H1 (cell line): ENCODE measurements around the gene EMP2. TPM values are rescaled to one million over a fixed set of nuclear protein-coding genes. Genes with fewer than 3 reads are reported as not detected.

Source experiments
- CTCF ChIA-PET: fragments of 300-600 bp; sonication (Branson Sonifier 250); formaldehyde crosslinking; loops from one replicate; lab custom pipeline; 2021; ENCODE audit not compliant: partially characterized antibody; lab: Charles Lee
- POLR2A ChIA-PET: fragments of 300-600 bp; sonication (Branson Sonifier 250); formaldehyde crosslinking; loops from one replicate; lab custom pipeline; 2021; ENCODE audit warnings: inconsistent platforms; ENCODE audit not compliant: partially characterized antibody; lab: Charles Lee
- DNase-seq, 2 experiments: peaks; one replicate each; pipeline versions ENCODE4 v3.0.0 to v3.0.0-alpha.2; 2010 to 2022; ENCODE audit warnings: low spot score in 2 of 2, low read depth in 1 of 2, mixed read lengths in 1 of 2
- FAIRE-seq: peaks from 2 replicates; lab custom pipeline; 2011; peaks lifted over from hg19 to GRCh38; lab: Jason Lieb, UNC
- H2AFZ ChIP-seq: 2 replicates; pipeline ENCODE4 v1.8.1; 2012; ENCODE audit warnings: low read length, inconsistent platforms
- H2AK5ac ChIP-seq: 2 replicates; pipeline ENCODE4 v1.6.1; 2013; ENCODE audit warnings: low read depth, low read length
- H2BK120ac ChIP-seq: replicated peaks from 2 replicates; pipeline ENCODE3; 2013; ENCODE audit warnings: low read depth, low read length, inconsistent platforms
- H2BK12ac ChIP-seq: 2 replicates; pipeline ENCODE4 v1.6.1; 2013; ENCODE audit warnings: low read depth, low read length
- H2BK15ac ChIP-seq: 2 replicates; pipeline ENCODE4 v1.6.1; 2013; ENCODE audit warnings: low read length
- H2BK20ac ChIP-seq: 2 replicates; pipeline ENCODE4 v1.6.1; 2013; ENCODE audit warnings: low read length
- H2BK5ac ChIP-seq: 2 replicates; pipeline ENCODE4 v1.6.1; 2013; ENCODE audit warnings: low read depth, low read length
- H3K14ac ChIP-seq: 2 replicates; pipeline ENCODE4 v1.6.1; 2013; ENCODE audit warnings: inconsistent platforms; ENCODE audit not compliant: insufficient read length
- H3K18ac ChIP-seq: 2 replicates; pipeline ENCODE4 v1.6.1; 2013; ENCODE audit warnings: low read length; ENCODE audit errors: extremely low read depth
- H3K23ac ChIP-seq: 2 replicates; pipeline ENCODE4 v1.6.1; 2013; ENCODE audit warnings: inconsistent platforms; ENCODE audit not compliant: insufficient read length
- H3K23me2 ChIP-seq: 2 replicates; pipeline ENCODE4 v1.6.1; 2013; ENCODE audit warnings: low read depth, low read length
- H3K27ac ChIP-seq: 2 replicates; pipeline ENCODE4 v1.6.1; 2011; ENCODE audit warnings: low read depth, low read length, inconsistent platforms
- H3K27me3 ChIP-seq, 4 experiments: replicated peaks in 1 of 4; 1 replicate in 1 of 4; 2 replicates in 3 of 4; pipeline versions ENCODE4 v1.6.1 to v1.8.1; 2011 to 2013; ENCODE audit warnings: low read length in 3 of 4, mild to moderate bottlenecking in 3 of 4, inconsistent platforms in 2 of 4, mixed read lengths in 2 of 4, moderate library complexity in 1 of 4; ENCODE audit not compliant: control insufficient read depth in 3 of 4, insufficient read depth in 3 of 4; ENCODE audit errors: extremely low read depth in 1 of 4
- H3K36me3 ChIP-seq, 4 experiments: 2 replicates each; pipeline versions ENCODE4 v1.6.1 to v1.8.1; 2011 to 2013; ENCODE audit warnings: mild to moderate bottlenecking in 4 of 4, low read length in 3 of 4, moderate library complexity in 2 of 4, control low read depth in 1 of 4, inconsistent platforms in 1 of 4; ENCODE audit not compliant: insufficient read depth in 4 of 4, control insufficient read depth in 2 of 4
- H3K4ac ChIP-seq: replicated peaks from 2 replicates; pipeline ENCODE3; 2013; ENCODE audit warnings: low read length, low read depth, mixed read lengths, inconsistent platforms; ENCODE audit not compliant: insufficient read length
- H3K4me1 ChIP-seq, 4 experiments: replicated peaks in 1 of 4; 1 replicate in 1 of 4; 2 replicates in 3 of 4; pipeline versions ENCODE4 v1.6.1 to v1.8.1; 2011 to 2013; ENCODE audit warnings: low read length in 3 of 4, inconsistent platforms in 2 of 4, mixed read lengths in 1 of 4; ENCODE audit not compliant: insufficient read depth in 4 of 4, control insufficient read depth in 3 of 4
- H3K4me2 ChIP-seq, 2 experiments: 2 replicates each; pipeline versions ENCODE4 v1.6.1 to v1.8.1; 2011 to 2013; ENCODE audit warnings: low read depth in 2 of 2, low read length in 2 of 2, control low read depth in 1 of 2, inconsistent platforms in 1 of 2, mild to moderate bottlenecking in 1 of 2; ENCODE audit not compliant: insufficient read depth in 1 of 2
- H3K4me3 ChIP-seq, 4 experiments: fragments of 200-600, 300-600 bp in 1 of 4; sonication (generic), shearing (Covaris generic), sonication (Bioruptor Twin) in 1 of 4; 2 replicates each; pipeline versions ENCODE4 v1.5.1 to v1.8.1; 2011 to 2016; ENCODE audit warnings: low read length in 4 of 4, low read depth in 3 of 4, control low read depth in 2 of 4, inconsistent platforms in 2 of 4, mild to moderate bottlenecking in 2 of 4, mixed read lengths in 1 of 4, moderate library complexity in 1 of 4; ENCODE audit not compliant: insufficient read depth in 2 of 4; ENCODE audit errors: extremely low read depth in 1 of 4
- H3K56ac ChIP-seq: replicated peaks from 2 replicates; pipeline ENCODE3; 2013; ENCODE audit warnings: low read depth, mild to moderate bottlenecking, mixed read lengths, low read length, inconsistent platforms; ENCODE audit not compliant: insufficient read length
- H3K79me1 ChIP-seq: 2 replicates; pipeline ENCODE4 v1.6.1; 2013; ENCODE audit warnings: low read depth, low read length, control low read depth
- H3K79me2 ChIP-seq, 2 experiments: 2 replicates each; pipeline versions ENCODE4 v1.6.1 to v1.8.1; 2012 to 2013; ENCODE audit warnings: low read length in 2 of 2, mild to moderate bottlenecking in 2 of 2, inconsistent platforms in 1 of 2; ENCODE audit not compliant: insufficient read depth in 2 of 2, control insufficient read depth in 1 of 2
- H3K9ac ChIP-seq, 4 experiments: replicated peaks in 1 of 4; 1 replicate in 1 of 4; 2 replicates in 3 of 4; pipeline versions ENCODE4 v1.6.1 to v1.8.1; 2011 to 2013; ENCODE audit warnings: low read depth in 3 of 4, low read length in 3 of 4, control low read depth in 2 of 4, mild to moderate bottlenecking in 2 of 4, moderate library complexity in 2 of 4, inconsistent platforms in 1 of 4; ENCODE audit errors: extremely low read depth in 1 of 4
- H3K9me3 ChIP-seq, 2 experiments: 2 replicates each; pipeline versions ENCODE4 v1.6.1 to v1.8.1; 2012 to 2013; ENCODE audit warnings: mild to moderate bottlenecking in 2 of 2, moderate library complexity in 2 of 2, control low read depth in 1 of 2, inconsistent platforms in 1 of 2, low read depth in 1 of 2, low read length in 1 of 2, mixed read lengths in 1 of 2; ENCODE audit not compliant: insufficient read depth in 2 of 2
- H4K20me1 ChIP-seq, 2 experiments: replicated peaks in 1 of 2; 2 replicates each; pipeline versions ENCODE3 to v1.8.1; 2011 to 2013; ENCODE audit warnings: inconsistent platforms in 2 of 2, low read length in 2 of 2, mild to moderate bottlenecking in 1 of 2; ENCODE audit not compliant: insufficient read depth in 2 of 2, control insufficient read depth in 1 of 2
- H4K5ac ChIP-seq: 2 replicates; pipeline ENCODE4 v1.6.1; 2013; ENCODE audit warnings: low read length, low read depth, mixed read lengths, inconsistent platforms; ENCODE audit not compliant: insufficient read length
- H4K8ac ChIP-seq: 2 replicates; pipeline ENCODE4 v1.8.0; 2013; ENCODE audit warnings: mild to moderate bottlenecking, moderate library complexity, low read length, inconsistent platforms; ENCODE audit not compliant: insufficient read depth; ENCODE audit errors: extremely low read depth
- H4K91ac ChIP-seq: replicated peaks from 2 replicates; pipeline ENCODE3; 2013; ENCODE audit warnings: low read length, mixed read lengths, inconsistent platforms; ENCODE audit not compliant: insufficient read length
- ATF2 ChIP-seq: IDR thresholded peaks from 2 replicates; pipeline ENCODE4 v1.6.1; 2012; ENCODE audit warnings: low read length, inconsistent platforms
- CBX5 ChIP-seq: fragments of 300-800, 300-1000 bp; sonication (generic); IDR thresholded peaks from 2 replicates; pipeline ENCODE4 v1.7.1; 2016; ENCODE audit warnings: antibody characterized with exemption, low read length, low read depth
- GABPA ChIP-seq: IDR thresholded peaks from 2 replicates; pipeline ENCODE4 v1.6.1; 2011; ENCODE audit warnings: mild to moderate bottlenecking, low read length, moderate library complexity, borderline replicate concordance; ENCODE audit not compliant: insufficient read depth
- MAX ChIP-seq: IDR thresholded peaks from 2 replicates; pipeline ENCODE4 v1.6.1; 2012; ENCODE audit warnings: inconsistent platforms
- RNF2 ChIP-seq: fragments of 200-900, 300-1000 bp; sonication (generic); IDR thresholded peaks from 2 replicates; pipeline ENCODE4 v1.7.1; 2016; ENCODE audit warnings: borderline replicate concordance, low read depth, mild to moderate bottlenecking, antibody characterized with exemption, low read length; ENCODE audit not compliant: poor library complexity, severe bottlenecking; ENCODE audit errors: missing control alignments
- WGBS, 2 experiments: shearing (Covaris generic) in 1 of 2; methylation state at CpG; one replicate each; pipeline versions ENCODE4 v1.1.6 to v1.1.7; 2013 to 2015; ENCODE audit warnings: low lambda C conversion rate in 2 of 2, mixed read lengths in 2 of 2, inconsistent platforms in 1 of 2, low coverage in 1 of 2, missing lambda C conversion rate in 1 of 2; ENCODE audit not compliant: insufficient replicate concordance in 2 of 2, insufficient coverage in 1 of 2, insufficient read length in 1 of 2; ENCODE audit errors: extremely low coverage in 1 of 2, missing lambda C conversion rate in 1 of 2; 5-methylcytosine and 5-hydroxymethylcytosine counted together
- polyA plus RNA-seq, 7 experiments: library from polyadenylated mRNA; depleted of rRNA in 3 of 7; stranded (reverse) in 5 of 7; unstranded in 2 of 7; fragments of >200 nt in 5 of 7; fragments of 200-250 nt in 2 of 7; gene quantifications; 1 replicate in 5 of 7; 2 replicates in 1 of 7; 4 replicates in 1 of 7; pipeline versions ENCODE4 v1.2.1 to v1.2.3, GENCODE V29; 2011 to 2013; ENCODE audit warnings: missing spikeins in 2 of 7, mixed read lengths in 2 of 7
- total RNA-seq: library from RNA; stranded (reverse); fragmentation: NEBNext Ultra II Directional; extraction: Animal tissue kit (Norgen Biotek cat#: 25700); gene quantifications from 2 replicates; pipeline ENCODE4 v1.2.1, GENCODE V29; 2021

Gene EMP2
- total and polyA plus RNA-seq, 2 of the 8 experiments (the other 6 are each of a cell fraction or from before 2014, with no cell fraction given) = 22.6 to 23.3 TPM

GRCh38 chr16:10579575-10579964 lies 828 bp downstream of the EMP2 start:
- Histone ChIP-seq H2BK120ac (no peak overlapping the region), H3K36me3 (no peaks in the 10 kb centered on the region), H3K18ac (no peak overlapping the region), H2AFZ (no peak overlapping the region), H3K79me2 (peaks cover 0 to 2% of the 10 kb centered on the region in 2 experiments; a peak in 1 of 4 replicates), H3K4me1 (peaks cover 12 to 34% (median 21%) of the 10 kb centered on the region in 4 experiments), H2BK15ac (no peak overlapping the region), H3K56ac (no peak overlapping the region), H3K27ac (no peak overlapping the region), H4K91ac (no peak overlapping the region), H3K9me3 (no peaks in the 10 kb centered on the region), H3K4ac (no peak overlapping the region), H3K23me2 (peaks cover 9% of the 10 kb centered on the region; the same call in 1 of the 2 replicates), H2BK5ac (no peak overlapping the region), H2AK5ac (no peak overlapping the region), H3K9ac (no peak overlapping the region), H4K8ac (no peak overlapping the region), H2BK20ac (no peak overlapping the region), H2BK12ac (0 out of 2 replicates have a peak overlapping the region, but pooled peaks have one; percentile 43), H3K27me3 (no peaks in the 10 kb centered on the region), H3K4me3 (peak overlapping the region; percentile 41 to 85 (median 62)), H3K79me1 (peaks cover 8% of the 10 kb centered on the region), H3K23ac (no peak overlapping the region), H3K14ac (no peak overlapping the region), H3K4me2 (peak overlapping the region; percentile 41 to 91), H4K20me1 (peaks cover 5 to 7% of the 10 kb centered on the region in 2 experiments), H4K5ac (no peak overlapping the region)
- 25% methylated on average over 6 of the region's 6 CpGs; no CpG with 5 or more reads in 1 of the 2 experiments for WGBS, 2 experiments
- ChIA-PET CTCF (interaction anchor here (0.5 to 3.9 kb wide), 24 partner anchors 10 to 762 kb away, joined by 3 to 22 read pairs (median 6); partner anchors contain the start of gene TEKT5), POLR2A (interaction anchor here (1.0 kb wide), 1 partner anchor 41 kb away, joined by 4 read pairs; no protein-coding TSS in a partner anchor)
- DNase-seq = no peak
- no peak for FAIRE-seq
- TF ChIP-seq CBX5 (no peak), ATF2 (no peak), RNF2 (no peak), GABPA (no peak), MAX (no peak)
